Measurements from ENCODE around the gene TSPO2. TPM values are rescaled to one million over a fixed set of nuclear protein-coding genes. Genes with fewer than 3 reads are reported as not detected.

The TSPO2 gene
- total and polyA plus RNA-seq, 2 experiments from 2014 or later = not detected

GRCh38 chr6:41077536-41077935, 35.3 kb downstream of the TSPO2 start:
- Histone ChIP-seq H3K4me3 (no peak overlapping the region), H3K27me3 (no peaks in the 10 kb centered on the region), H3K4me1 (ENCODE audit: low read depth) (peaks cover 24% of the 10 kb centered on the region), H3K9me3 (ENCODE audit: low read depth) (no peaks in the 10 kb centered on the region), H3K36me3 (peaks cover 23% of the 10 kb centered on the region), H3K27ac (no peak overlapping the region)
- no peak for TF ChIP-seq CTCF (IDR thresholded peaks at IDR 0.05; ENCODE audit: low read depth, low read length)
- no peak for DNase-seq (ENCODE audit: low read depth in 1 of 2, low spot score in 1 of 2)

GRCh38 chr6:41078101-41078500, 35.8 kb downstream of the TSPO2 start:
- no peak for DNase-seq (ENCODE audit: low read depth in 1 of 2, low spot score in 1 of 2)
- H3K4me1 ChIP-seq (ENCODE audit: low read depth) = peaks cover 24% of the 10 kb centered on the region
- no peak for TF ChIP-seq CTCF (IDR thresholded peaks at IDR 0.05; ENCODE audit: low read depth, low read length)
- H3K4me3 ChIP-seq = no peak overlapping the region
- H3K27me3 ChIP-seq = no peaks in the 10 kb centered on the region
- no peak overlapping the region for H3K27ac ChIP-seq
- H3K9me3 ChIP-seq (ENCODE audit: low read depth) = no peaks in the 10 kb centered on the region
- H3K36me3 ChIP-seq = peaks cover 23% of the 10 kb centered on the region

GRCh38 chr6:41079080-41079479, 36.8 kb downstream of the TSPO2 start:
- no peak overlapping the region for H3K4me3 ChIP-seq
- no peaks in the 10 kb centered on the region for H3K9me3 ChIP-seq (ENCODE audit: low read depth)
- peaks cover 31% of the 10 kb centered on the region for H3K36me3 ChIP-seq
- no peaks in the 10 kb centered on the region for H3K27me3 ChIP-seq
- TF ChIP-seq CTCF (IDR thresholded peaks at IDR 0.05; ENCODE audit: low read depth, low read length) = no peak
- no peak overlapping the region for H3K27ac ChIP-seq
- DNase-seq (ENCODE audit: low read depth in 1 of 2, low spot score in 1 of 2) = no peak
- H3K4me1 ChIP-seq (ENCODE audit: low read depth) = peaks cover 24% of the 10 kb centered on the region

- H3K27ac ChIP-seq = no peak overlapping the region
- H3K4me1 ChIP-seq (ENCODE audit: low read depth) = peaks cover 10% of the 10 kb centered on the region
- H3K36me3 ChIP-seq = peaks cover 46% of the 10 kb centered on the region
- no peak for TF ChIP-seq CTCF (IDR thresholded peaks at IDR 0.05; ENCODE audit: low read depth, low read length)
- H3K4me3 ChIP-seq = no peak overlapping the region
- no peaks in the 10 kb centered on the region for H3K27me3 ChIP-seq
- no peaks in the 10 kb centered on the region for H3K9me3 ChIP-seq (ENCODE audit: low read depth)
- DNase-seq (ENCODE audit: low read depth in 1 of 2, low spot score in 1 of 2) = no peak
Observed at GRCh38 chr6:41080621-41081020, 38.4 kb downstream of the TSPO2 start.

GRCh38 chr6:41083072-41083471, 40.8 kb downstream of the TSPO2 start:
- H3K27me3 ChIP-seq = no peaks in the 10 kb centered on the region
- no peak for TF ChIP-seq CTCF (IDR thresholded peaks at IDR 0.05; ENCODE audit: low read depth, low read length)
- no peak for DNase-seq (ENCODE audit: low read depth in 1 of 2, low spot score in 1 of 2)
- no peaks in the 10 kb centered on the region for H3K9me3 ChIP-seq (ENCODE audit: low read depth)
- no peaks in the 10 kb centered on the region for H3K4me1 ChIP-seq (ENCODE audit: low read depth)
- H3K4me3 ChIP-seq = no peak overlapping the region
- no peak overlapping the region for H3K27ac ChIP-seq
- H3K36me3 ChIP-seq = peaks cover 64% of the 10 kb centered on the region

GRCh38 chr6:41085182-41085581, 42.9 kb downstream of the TSPO2 start:
- Histone ChIP-seq H3K27me3 (no peaks in the 10 kb centered on the region), H3K4me3 (no peak overlapping the region), H3K36me3 (peaks cover 60% of the 10 kb centered on the region), H3K27ac (no peak overlapping the region), H3K9me3 (ENCODE audit: low read depth) (no peaks in the 10 kb centered on the region), H3K4me1 (ENCODE audit: low read depth) (no peaks in the 10 kb centered on the region)
- DNase-seq (ENCODE audit: low read depth in 1 of 2, low spot score in 1 of 2) = no peak
- TF ChIP-seq CTCF (IDR thresholded peaks at IDR 0.05; ENCODE audit: low read depth, low read length) = no peak
